BE2C (cell line): ENCODE data around the gene CHI3L2.
A peak's percentile ranks its signal among the peaks of the same experiment; 100 is the strongest.

ENCODE experiments used
- DNase-seq: peaks from one replicate; pipeline ENCODE4 v3.0.0-alpha.2; 2020
- H3K27me3 ChIP-seq: fragments of 250-450 bp; sonication (Bioruptor Pico); 2 replicates; pipeline ENCODE4 v1.5.1; 2020; ENCODE audit warnings: mild to moderate bottlenecking
- H3K36me3 ChIP-seq: fragments of 250-450 bp; sonication (Bioruptor Pico); 2 replicates; pipeline ENCODE4 v1.5.1; 2020; ENCODE audit warnings: mild to moderate bottlenecking
- H3K4me1 ChIP-seq: fragments of 250-450 bp; sonication (Bioruptor Pico); 2 replicates; pipeline ENCODE4 v1.5.1; 2020
- H3K4me3 ChIP-seq: 2 replicates; pipeline ENCODE4 v1.5.1; 2011; ENCODE audit warnings: low read depth, low read length
- H3K9me3 ChIP-seq: fragments of 250-450 bp; sonication (Bioruptor Pico); 2 replicates; pipeline ENCODE4 v1.5.1; 2020
- TF ChIP-seq, protein P1 (sequence below): IDR thresholded peaks from 2 replicates; pipeline ENCODE4 v1.5.1; 2012; ENCODE audit warnings: mild to moderate bottlenecking, low read depth, low read length

Gene CHI3L2

DNA sequence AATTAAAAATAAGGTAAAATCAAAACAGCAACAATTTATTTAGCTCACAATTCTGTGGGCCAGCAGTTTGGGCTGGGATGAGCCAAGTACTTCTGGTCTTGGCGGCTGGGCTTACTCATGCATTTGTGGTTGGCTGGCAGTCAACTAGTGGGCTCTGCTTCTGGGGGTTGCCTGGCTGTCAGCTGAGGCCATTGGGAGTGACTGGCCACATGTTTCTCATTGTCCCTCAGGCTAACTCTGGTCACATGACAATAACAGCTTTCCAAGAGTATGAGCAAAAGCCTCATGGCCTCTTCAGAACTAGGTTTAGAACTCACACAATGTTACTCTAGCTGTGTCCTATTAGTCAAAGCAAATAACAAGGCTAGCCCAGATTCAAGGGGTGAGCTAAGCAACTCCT is 47.6 kb downstream of the CHI3L2 start:
- H3K27me3 ChIP-seq: peaks cover 26% of the 10 kb centered on the region
- 0 out of 2 replicates have a peak, but pooled peaks cover 2% of the 10 kb centered on the region for H3K4me1 ChIP-seq
- H3K9me3 ChIP-seq: no peaks in the 10 kb centered on the region
- H3K4me3 ChIP-seq: no peak overlapping the region
- H3K36me3 ChIP-seq: no peaks in the 10 kb centered on the region
- peak; percentile 58 for DNase-seq
- TF ChIP-seq, protein P1, sequence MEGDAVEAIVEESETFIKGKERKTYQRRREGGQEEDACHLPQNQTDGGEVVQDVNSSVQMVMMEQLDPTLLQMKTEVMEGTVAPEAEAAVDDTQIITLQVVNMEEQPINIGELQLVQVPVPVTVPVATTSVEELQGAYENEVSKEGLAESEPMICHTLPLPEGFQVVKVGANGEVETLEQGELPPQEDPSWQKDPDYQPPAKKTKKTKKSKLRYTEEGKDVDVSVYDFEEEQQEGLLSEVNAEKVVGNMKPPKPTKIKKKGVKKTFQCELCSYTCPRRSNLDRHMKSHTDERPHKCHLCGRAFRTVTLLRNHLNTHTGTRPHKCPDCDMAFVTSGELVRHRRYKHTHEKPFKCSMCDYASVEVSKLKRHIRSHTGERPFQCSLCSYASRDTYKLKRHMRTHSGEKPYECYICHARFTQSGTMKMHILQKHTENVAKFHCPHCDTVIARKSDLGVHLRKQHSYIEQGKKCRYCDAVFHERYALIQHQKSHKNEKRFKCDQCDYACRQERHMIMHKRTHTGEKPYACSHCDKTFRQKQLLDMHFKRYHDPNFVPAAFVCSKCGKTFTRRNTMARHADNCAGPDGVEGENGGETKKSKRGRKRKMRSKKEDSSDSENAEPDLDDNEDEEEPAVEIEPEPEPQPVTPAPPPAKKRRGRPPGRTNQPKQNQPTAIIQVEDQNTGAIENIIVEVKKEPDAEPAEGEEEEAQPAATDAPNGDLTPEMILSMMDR: no peak

DNA sequence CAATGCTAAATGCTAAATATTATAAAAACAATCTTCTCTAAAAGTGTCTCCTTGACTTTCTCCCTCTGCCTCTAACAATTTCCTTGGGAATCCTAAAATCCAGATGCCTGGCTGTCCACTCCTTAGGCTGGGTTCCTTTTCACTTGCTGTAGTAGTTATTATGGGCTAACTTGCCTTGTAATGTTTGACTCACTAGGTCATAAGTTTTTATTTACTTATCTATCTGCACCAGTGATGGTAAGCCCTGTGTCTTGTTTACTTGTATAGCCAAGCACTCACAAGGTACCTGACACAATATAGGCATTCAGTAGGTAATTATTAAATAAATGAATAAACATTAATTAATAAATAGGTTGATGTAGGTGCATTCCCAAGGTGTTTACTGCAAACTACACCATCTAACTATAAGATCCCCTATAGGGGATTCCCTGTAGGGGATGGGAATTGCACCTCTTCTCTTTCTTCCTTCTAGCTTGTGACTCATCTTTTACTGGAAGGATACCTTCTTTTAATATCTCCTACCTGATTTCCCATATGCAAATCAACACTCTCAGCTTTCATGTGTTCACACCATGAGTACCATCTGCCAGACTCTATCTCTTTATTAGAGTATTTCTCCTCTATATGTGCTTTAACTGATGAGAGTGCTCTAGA is 48.4 kb downstream of the CHI3L2 start:
- Histone ChIP-seq H3K4me3 (no peak overlapping the region), H3K9me3 (no peaks in the 10 kb centered on the region), H3K36me3 (no peaks in the 10 kb centered on the region), H3K27me3 (peaks cover 18% of the 10 kb centered on the region), H3K4me1 (0 out of 2 replicates have a peak, but pooled peaks cover 2% of the 10 kb centered on the region)
- no peak for DNase-seq
- TF ChIP-seq, protein P1: no peak

DNA sequence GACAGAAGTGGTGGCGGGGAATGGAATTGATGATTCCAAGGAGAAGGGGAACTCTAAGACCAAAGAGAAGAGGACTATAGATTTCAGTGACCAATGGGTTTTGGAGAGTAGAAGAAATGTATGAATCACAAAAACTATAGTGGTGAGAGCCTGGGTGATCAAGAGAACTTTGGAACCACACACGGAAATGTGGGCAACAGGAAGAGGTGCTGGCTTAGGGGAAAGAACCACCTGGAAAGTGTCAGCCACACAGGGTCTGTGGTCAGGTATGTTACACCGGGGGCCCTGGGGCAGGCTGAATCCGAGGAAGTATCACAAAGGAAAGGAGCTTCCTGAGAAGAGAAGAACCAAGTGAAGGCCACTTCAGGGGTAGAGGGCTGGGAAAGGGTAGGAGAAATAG is 51.6 kb downstream of the CHI3L2 start:
- DNase-seq: no peak
- Histone ChIP-seq H3K36me3 (no peaks in the 10 kb centered on the region), H3K27me3 (no peaks in the 10 kb centered on the region), H3K9me3 (no peaks in the 10 kb centered on the region), H3K4me1 (0 out of 2 replicates have a peak, but pooled peaks cover 2% of the 10 kb centered on the region), H3K4me3 (no peak overlapping the region)
- TF ChIP-seq, protein P1: no peak

- Histone ChIP-seq H3K4me3 (no peak overlapping the region), H3K4me1 (0 out of 2 replicates have a peak, but pooled peaks cover under 1% of the 10 kb centered on the region), H3K36me3 (no peaks in the 10 kb centered on the region), H3K27me3 (no peaks in the 10 kb centered on the region), H3K9me3 (no peaks in the 10 kb centered on the region)
- no peak for DNase-seq
- TF ChIP-seq, protein P1: no peak
These were observed 52.8 kb downstream of the CHI3L2 start for GRCh38 chr1:111280267-111280666.

GRCh38 chr1:111281411-111281810 is 53.9 kb downstream of the CHI3L2 start:
- Histone ChIP-seq H3K36me3 (no peaks in the 10 kb centered on the region), H3K4me3 (no peak overlapping the region), H3K4me1 (no peaks in the 10 kb centered on the region), H3K27me3 (no peaks in the 10 kb centered on the region), H3K9me3 (no peaks in the 10 kb centered on the region)
- DNase-seq: no peak
- TF ChIP-seq, protein P1: no peak

- no peak for DNase-seq
- TF ChIP-seq, protein P1: no peak
- no peaks in the 10 kb centered on the region for H3K4me1 ChIP-seq
- peaks cover 5% of the 10 kb centered on the region; the same call in 1 of the 2 replicates for H3K27me3 ChIP-seq
- H3K36me3 ChIP-seq: no peaks in the 10 kb centered on the region
- H3K4me3 ChIP-seq: no peak overlapping the region
- H3K9me3 ChIP-seq: no peaks in the 10 kb centered on the region
These were observed 56.3 kb downstream of the CHI3L2 start for GRCh38 chr1:111283838-111284237.
